Stimulated activated CD4-positive, alpha-beta T cell treated with anti-CD3 and anti-CD28 coated beads, Interleukin-4, amount 100 ng/mL, for 1 hour (primary cell): Measurements from ENCODE around the gene RFPL4AL1.
"Not testable (repeated sequence)": the region's sequence is repeated elsewhere in the genome, so short reads cannot be mapped to it uniquely, and the experiment has no call there.

Experiments
- DNase-seq: peaks from one replicate; pipeline ENCODE4 v3.0.0-alpha.2; 2020

The RFPL4AL1 gene

GRCh38 chr19:55768818-55769217 lies at the start of gene RFPL4AL1:
Gene RFPL4AL1 (plus strand): TSS chr19:55769118. CDS start chr19:55771805, 2,687 bp downstream.
- DNase-seq: not testable (repeated sequence)

GRCh38 chr19:55720214-55720746 lies 48.6 kb upstream of the RFPL4AL1 start:
- DNase-seq: no peak

- DNase-seq: no peak
Measured at GRCh38 chr19:55720801-55721200, 48.1 kb upstream of the RFPL4AL1 start.

- no peak for DNase-seq
Measured at GRCh38 chr19:55723491-55723890, 45.4 kb upstream of the RFPL4AL1 start.

GRCh38 chr19:55730378-55730777 lies 38.5 kb upstream of the RFPL4AL1 start:
- not testable (repeated sequence) for DNase-seq

GRCh38 chr19:55738302-55738701 lies 30.6 kb upstream of the RFPL4AL1 start, which contains the start of gene NLRP9:
Gene NLRP9 (minus strand): TSS chr19:55738402. CDS start chr19:55738374, 28 bp downstream.
- DNase-seq: no peak

GRCh38 chr19:55750715-55751114 lies 18.2 kb upstream of the RFPL4AL1 start:
- no peak for DNase-seq

- DNase-seq: no peak
Measured at GRCh38 chr19:55753401-55753800, 15.5 kb upstream of the RFPL4AL1 start.

- not testable (repeated sequence) for DNase-seq
Measured at GRCh38 chr19:55756808-55757207, 12.1 kb upstream of the RFPL4AL1 start.

- not testable (repeated sequence) for DNase-seq
Measured at GRCh38 chr19:55758797-55759196, 10.1 kb upstream of the RFPL4AL1 start, which contains the start of gene RFPL4A. Gene RFPL4A (plus strand): TSS chr19:55759097. CDS start chr19:55761801, 2,704 bp downstream.

GRCh38 chr19:55766466-55766865 lies 2.5 kb upstream of the RFPL4AL1 start:
- DNase-seq: no peak

- DNase-seq: not testable (repeated sequence)
Measured at GRCh38 chr19:55769632-55770031, 714 bp downstream of the RFPL4AL1 start.

GRCh38 chr19:55777528-55777927 lies 8.6 kb downstream of the RFPL4AL1 start:
- no peak for DNase-seq

GRCh38 chr19:55778331-55778730 lies 9.4 kb downstream of the RFPL4AL1 start:
- DNase-seq: no peak

GRCh38 chr19:55781112-55781511 lies 12.2 kb downstream of the RFPL4AL1 start:
- DNase-seq: no peak

GRCh38 chr19:55795021-55795420 lies 26.1 kb downstream of the RFPL4AL1 start:
- DNase-seq: no peak

GRCh38 chr19:55801416-55801815 lies 32.5 kb downstream of the RFPL4AL1 start:
- DNase-seq: no peak

- no peak for DNase-seq
Measured at GRCh38 chr19:55802281-55802680, 33.4 kb downstream of the RFPL4AL1 start.

- DNase-seq: peak; percentile 30
Measured at GRCh38 chr19:55809381-55810058, 40.6 kb downstream of the RFPL4AL1 start.

- DNase-seq: no peak
Measured at GRCh38 chr19:55811340-55811739, 42.4 kb downstream of the RFPL4AL1 start.

- no peak for DNase-seq
Measured at GRCh38 chr19:55812449-55812848, 43.5 kb downstream of the RFPL4AL1 start.

- DNase-seq: no peak
Measured at GRCh38 chr19:55813906-55814305, 45.0 kb downstream of the RFPL4AL1 start.

GRCh38 chr19:55820037-55820436 lies 51.1 kb downstream of the RFPL4AL1 start:
- no peak for DNase-seq
